Natural killer cell (primary cell): ENCODE measurements around the gene MARCHF6. TPM values are rescaled to one million over a fixed set of nuclear protein-coding genes. Genes with fewer than 3 reads are reported as not detected.
"Not testable (repeated sequence)": the region's sequence is repeated elsewhere in the genome, so short reads cannot be mapped to it uniquely, and the experiment has no call there.

Experiments
- ATAC-seq, 3 donors: fragments of 150-1000 bp in 2 of 3; fragments of 200-7000 bp in 1 of 3; cut with Tn5 transposase; 1 replicate in 1 of 3; 2 replicates in 2 of 3; pipeline ENCODE4 v1.10.0; 2021; ENCODE audit warnings: mild to moderate bottlenecking in 2 of 3, moderate library complexity in 2 of 3
- DNase-seq, 2 donors: peaks; one replicate each; pipeline versions ENCODE4 v3.0.0 to v3.0.0-alpha.2; 2013 to 2021; ENCODE audit warnings: mixed read lengths in 1 of 2
- H3K27ac ChIP-seq: one replicate; pipeline ENCODE4 v1.5.1; 2013; ENCODE audit warnings: mild to moderate bottlenecking, low read length
- H3K27me3 ChIP-seq: one replicate; pipeline ENCODE4 v1.6.1; 2013; ENCODE audit warnings: low read length; ENCODE audit not compliant: control insufficient read depth, insufficient read depth
- H3K36me3 ChIP-seq: one replicate; pipeline ENCODE4 v1.6.1; 2013; ENCODE audit warnings: low read length; ENCODE audit not compliant: control insufficient read depth, insufficient read depth
- H3K4me1 ChIP-seq: one replicate; pipeline ENCODE4 v1.6.1; 2013; ENCODE audit warnings: low read length; ENCODE audit not compliant: control insufficient read depth, insufficient read depth
- H3K4me3 ChIP-seq: one replicate; pipeline ENCODE4 v1.5.1; 2013; ENCODE audit warnings: low read length
- H3K9me3 ChIP-seq: one replicate; pipeline ENCODE4 v1.6.1; 2013; ENCODE audit warnings: low read length; ENCODE audit not compliant: control insufficient read depth, insufficient read depth
- H3K27ac Mint-ChIP-seq, 2 donors: one replicate each; pipeline ENCODE4 v1.8.0; 2022; ENCODE audit warnings: mild to moderate bottlenecking in 2 of 2, mixed read lengths in 2 of 2, moderate library complexity in 1 of 2
- H3K27me3 Mint-ChIP-seq, 2 donors: one replicate each; pipeline ENCODE4 v1.8.0; 2022; ENCODE audit warnings: low read depth in 2 of 2, mixed read lengths in 2 of 2
- H3K36me3 Mint-ChIP-seq: one replicate; pipeline ENCODE4 v1.8.0; 2022; ENCODE audit warnings: mixed read lengths
- H3K4me1 Mint-ChIP-seq, 2 donors: one replicate each; pipeline ENCODE4 v1.8.0; 2022; ENCODE audit warnings: mixed read lengths in 2 of 2
- H3K4me3 Mint-ChIP-seq: one replicate; pipeline ENCODE4 v1.8.0; 2022; ENCODE audit warnings: mild to moderate bottlenecking, moderate library complexity, mixed read lengths
- H3K9me3 Mint-ChIP-seq, 2 donors: one replicate each; pipeline ENCODE4 v1.8.0; 2022; ENCODE audit warnings: mixed read lengths in 2 of 2
- CTCF ChIP-seq: fragments of 200-600 bp; IDR thresholded peaks from one replicate; pipeline ENCODE4 v1.8.0; 2022; ENCODE audit warnings: antibody characterized with exemption
- WGBS: methylation state at CpG from one replicate; pipeline ENCODE4 v1.1.7; 2013; ENCODE audit warnings: missing lambda C conversion rate; ENCODE audit not compliant: insufficient coverage; 5-methylcytosine and 5-hydroxymethylcytosine counted together
- intact Hi-C: fragments of 100-400 bp; cut with micrococcal nuclease; formaldehyde crosslinking; loops from one replicate; pipeline ENCODE4 v1.14.2; 2022
- total RNA-seq, 4 donors: library from RNA; stranded (reverse); fragments of 120-200 nt in 1 of 4; gene quantifications; one replicate each; pipeline versions ENCODE4 v1.2.3 to v1.2.4, GENCODE V29; 2013 to 2022

The MARCHF6 gene
- total RNA-seq, 3 donors from 2014 or later (not counting 1 experiment from before 2014, with no cell fraction given), result 160 to 173 (median 164) TPM

- peaks cover 14 to 15% of the 10 kb centered on the region in 2 donors for H3K27me3 Mint-ChIP-seq
- Histone ChIP-seq H3K9me3 (no peaks in the 10 kb centered on the region), H3K36me3 (no peaks in the 10 kb centered on the region), H3K4me1 (no peaks in the 10 kb centered on the region), H3K4me3 (no peak overlapping the region), H3K27me3 (peaks cover 4% of the 10 kb centered on the region), H3K27ac (no peak overlapping the region)
- H3K4me3 Mint-ChIP-seq, result peak overlapping the region; percentile 57
- H3K9me3 Mint-ChIP-seq, result no peaks in the 10 kb centered on the region
- no peaks in the 10 kb centered on the region for H3K36me3 Mint-ChIP-seq
- H3K4me1 Mint-ChIP-seq, result peaks cover 8 to 14% of the 10 kb centered on the region in 2 donors
- ATAC-seq (no peak), DNase-seq (no peak)
- intact Hi-C loops, result no loop called here
- no peak overlapping the region for H3K27ac Mint-ChIP-seq
- TF ChIP-seq CTCF, result no peak
- whole genome bisulfite sequencing, result 80% methylated on average over 6 of the region's 6 CpGs
Observed at GRCh38 chr5:10308844-10309243, 44.7 kb upstream of the MARCHF6 start.

- 71% methylated on average over 5 of the region's 8 CpGs for WGBS
- Mint-ChIP-seq H3K27ac (no peak overlapping the region), H3K9me3 (no peaks in the 10 kb centered on the region), H3K27me3 (peaks cover 14 to 15% of the 10 kb centered on the region in 2 donors), H3K4me3 (no peak overlapping the region), H3K4me1 (peaks cover 8 to 14% of the 10 kb centered on the region in 2 donors), H3K36me3 (no peaks in the 10 kb centered on the region)
- Histone ChIP-seq H3K36me3 (no peaks in the 10 kb centered on the region), H3K27me3 (peaks cover 4% of the 10 kb centered on the region), H3K4me1 (no peaks in the 10 kb centered on the region), H3K27ac (no peak overlapping the region), H3K4me3 (no peak overlapping the region), H3K9me3 (no peaks in the 10 kb centered on the region)
- TF ChIP-seq CTCF, result no peak
- DNase-seq (no peak), ATAC-seq (no peak)
- intact Hi-C loops, result no loop called here
Observed at GRCh38 chr5:10310066-10310779, 43.3 kb upstream of the MARCHF6 start.

GRCh38 chr5:10310835-10311570, 42.5 kb upstream of the MARCHF6 start:
- H3K27ac ChIP-seq, H3K9me3 Mint-ChIP-seq, H3K4me3 Mint-ChIP-seq, intact Hi-C loops, H3K27me3 ChIP-seq, H3K4me3 ChIP-seq, H3K9me3 ChIP-seq, H3K27ac Mint-ChIP-seq, ATAC-seq, H3K36me3 ChIP-seq, H3K36me3 Mint-ChIP-seq, H3K4me1 ChIP-seq, DNase-seq: not testable (repeated sequence)
- Mint-ChIP-seq H3K4me1 (peaks cover 8 to 13% of the 10 kb centered on the region in 2 donors), H3K27me3 (peaks cover 11 to 14% of the 10 kb centered on the region in 2 donors)
- whole genome bisulfite sequencing, result 66% methylated on average over 7 of the region's 8 CpGs

- H3K4me1 Mint-ChIP-seq, result peaks cover 8 to 9% of the 10 kb centered on the region in 2 donors
- no peaks in the 10 kb centered on the region for H3K9me3 Mint-ChIP-seq
- DNase-seq, result no peak
- no peak overlapping the region for H3K27ac Mint-ChIP-seq
- H3K4me3 ChIP-seq, result no peak overlapping the region
- no peak for ATAC-seq
- H3K9me3 ChIP-seq, result no peaks in the 10 kb centered on the region
- no peaks in the 10 kb centered on the region for H3K4me1 ChIP-seq
- H3K4me3 Mint-ChIP-seq, result no peak overlapping the region
- H3K36me3 Mint-ChIP-seq, result no peaks in the 10 kb centered on the region
- peaks cover 4% of the 10 kb centered on the region for H3K27me3 ChIP-seq
- intact Hi-C loops, result no loop called here
- H3K27me3 Mint-ChIP-seq, result peaks cover 7 to 10% of the 10 kb centered on the region in 2 donors
- no peak for TF ChIP-seq CTCF
- no peak overlapping the region for H3K27ac ChIP-seq
- H3K36me3 ChIP-seq, result no peaks in the 10 kb centered on the region
- WGBS, result 96% methylated on average over 10 of the region's 10 CpGs
Observed at GRCh38 chr5:10311595-10312425, 41.7 kb upstream of the MARCHF6 start.
